Activated gamma-delta T cell (primary cell): ENCODE results near the gene LRRC40.
"Not testable (repeated sequence)": the region's sequence is repeated elsewhere in the genome, so short reads cannot be mapped to it uniquely, and the experiment has no call there.

ENCODE experiments used
- DNase-seq: peaks from one replicate; lab custom pipeline; 2025; lab: John Stamatoyannopoulos, UW

Gene LRRC40

GRCh38 chr1:70202173-70202758 is 3.1 kb downstream of the LRRC40 start:
- no peak for DNase-seq

DNA sequence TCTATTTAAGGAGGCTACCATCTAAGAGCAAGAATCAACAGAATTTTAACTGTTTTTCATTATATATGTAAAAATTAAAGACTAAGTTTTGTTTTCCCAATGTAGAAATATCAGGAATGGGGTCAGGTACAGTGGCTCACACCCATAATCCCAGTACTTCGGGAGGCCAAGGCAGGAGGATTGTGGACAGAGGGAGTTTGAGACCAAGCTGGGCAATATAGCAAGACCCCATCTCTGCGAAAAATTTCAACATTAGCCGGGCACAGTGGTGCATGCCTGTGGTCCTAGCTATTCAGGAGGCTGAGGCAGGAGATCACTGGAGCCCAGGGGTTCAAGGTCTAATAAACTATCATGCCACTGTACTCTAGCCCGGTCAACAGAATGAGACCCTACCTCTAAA is 5.3 kb downstream of the LRRC40 start:
- no peak for DNase-seq

DNA sequence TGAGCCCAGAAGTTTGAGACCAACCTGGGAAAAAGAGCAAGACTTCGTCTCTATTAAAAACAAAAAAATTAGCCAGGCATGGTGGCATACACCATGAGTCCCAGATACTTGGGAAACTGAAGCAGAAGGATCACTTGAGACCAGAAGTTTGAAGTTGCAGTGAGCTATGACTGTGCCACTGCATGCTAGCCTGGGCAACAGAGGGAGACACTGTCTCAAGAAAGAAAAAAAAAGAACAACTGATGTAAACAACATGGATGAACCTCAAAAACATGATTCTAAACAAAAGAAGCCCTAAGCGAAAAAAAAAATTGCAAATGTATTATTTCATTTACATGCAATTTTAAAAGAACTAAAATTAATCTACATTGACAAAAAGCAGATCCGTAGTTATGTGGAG is 9.0 kb downstream of the LRRC40 start:
- DNase-seq, result no peak

- DNase-seq, result no peak
These were observed 10.0 kb downstream of the LRRC40 start for GRCh38 chr1:70195342-70195741.

GRCh38 chr1:70194601-70195000 is 10.8 kb downstream of the LRRC40 start:
- DNase-seq, result no peak

DNA sequence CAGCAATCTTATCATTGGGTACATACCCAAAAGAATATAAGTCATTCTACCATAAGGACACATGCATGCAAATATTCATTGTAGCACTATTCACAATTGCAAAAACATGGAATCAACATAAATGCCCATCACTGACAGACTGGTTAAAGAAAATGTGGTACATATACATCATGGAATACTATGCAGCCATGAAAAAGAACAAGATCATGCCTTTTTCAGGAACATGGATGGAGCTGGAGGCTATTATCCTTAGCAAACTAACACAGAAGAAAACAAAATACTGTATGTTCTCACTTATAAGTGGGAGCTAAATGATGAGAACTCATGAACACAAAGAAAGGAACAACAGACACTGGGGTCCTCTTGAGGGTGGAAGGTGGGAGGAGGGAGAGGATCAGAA is 12.9 kb downstream of the LRRC40 start:
- DNase-seq, result not testable (repeated sequence)

GRCh38 chr1:70190180-70190579 is 15.2 kb downstream of the LRRC40 start:
- no peak for DNase-seq

- DNase-seq, result no peak
These were observed 16.9 kb downstream of the LRRC40 start for GRCh38 chr1:70188522-70188921.

- DNase-seq, result not testable (repeated sequence)
These were observed 20.2 kb downstream of the LRRC40 start for GRCh38 chr1:70185181-70185580.

DNA sequence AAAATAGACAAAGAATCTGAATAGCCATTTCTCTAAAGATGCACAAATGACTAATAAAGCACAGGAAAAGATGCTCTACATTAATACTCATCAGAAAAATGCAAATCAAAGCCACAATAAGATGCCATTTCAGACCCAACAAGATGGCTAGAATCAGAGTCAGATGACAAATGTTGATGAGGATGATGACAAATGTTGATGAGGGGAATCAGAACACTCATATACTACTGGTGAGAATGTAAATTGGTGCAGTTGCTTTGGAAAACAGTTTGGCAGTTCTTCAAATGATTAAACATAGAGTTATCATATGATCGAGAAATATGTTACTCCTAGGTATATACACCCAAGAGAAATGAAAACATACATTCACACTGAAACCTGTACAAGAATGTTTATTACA is 33.9 kb downstream of the LRRC40 start:
- no peak for DNase-seq

DNA sequence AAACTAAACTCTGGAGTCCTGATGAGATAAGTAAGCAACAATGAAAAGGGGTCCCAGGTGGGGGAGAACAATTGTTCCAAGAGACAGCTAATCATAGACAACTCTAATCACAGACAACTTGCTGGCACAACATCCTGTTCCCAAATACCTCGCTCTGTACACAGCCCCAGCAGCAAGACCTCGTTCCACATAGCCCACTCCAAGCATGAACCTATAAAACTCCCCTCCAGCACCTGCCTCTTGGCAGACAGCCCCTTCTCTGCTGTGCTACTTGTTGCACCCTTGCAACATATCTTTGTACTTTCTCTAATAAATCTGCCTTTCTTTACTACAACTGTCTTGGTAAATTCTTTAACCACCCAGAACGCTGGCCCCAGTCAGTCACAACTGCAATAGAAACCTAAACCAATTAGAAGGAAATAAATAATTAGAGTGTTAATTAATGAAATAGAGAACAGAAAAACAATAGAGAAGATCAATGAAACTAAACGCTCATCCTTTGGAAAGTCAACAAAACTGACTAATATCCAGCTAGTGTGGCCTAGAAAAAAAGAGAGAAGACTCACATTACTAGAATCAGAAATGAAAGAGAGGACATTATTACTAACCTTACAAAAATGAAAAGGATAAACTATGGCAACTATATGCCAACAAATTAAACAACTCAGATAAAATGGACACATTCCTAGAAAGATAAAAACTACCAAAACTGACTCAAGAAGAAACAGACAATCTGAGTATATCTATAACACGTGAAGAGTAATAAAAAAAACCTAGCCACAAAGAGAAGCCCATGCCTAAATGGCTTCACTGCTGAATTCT is 36.1 kb downstream of the LRRC40 start:
- DNase-seq, result no peak

DNA sequence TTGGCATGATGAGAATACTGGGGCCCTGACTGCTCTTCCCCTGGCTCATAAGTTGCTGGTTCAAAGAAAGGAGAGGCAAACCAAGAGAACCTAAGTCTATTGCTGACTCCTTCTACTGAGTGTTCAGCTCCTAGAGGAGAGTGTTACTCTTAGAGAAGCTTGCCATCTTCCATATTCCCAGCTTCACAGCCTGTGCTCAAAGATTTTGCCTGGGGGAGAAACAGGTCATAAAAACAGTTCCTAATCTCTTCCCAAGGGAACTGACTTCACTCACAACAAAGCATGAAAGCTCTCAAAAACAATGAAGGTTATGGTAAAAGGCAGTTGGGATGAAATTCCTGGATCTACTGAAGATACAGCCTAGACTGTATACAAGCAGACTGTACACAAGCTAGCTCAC is 37.1 kb downstream of the LRRC40 start:
- DNase-seq, result no peak

DNA sequence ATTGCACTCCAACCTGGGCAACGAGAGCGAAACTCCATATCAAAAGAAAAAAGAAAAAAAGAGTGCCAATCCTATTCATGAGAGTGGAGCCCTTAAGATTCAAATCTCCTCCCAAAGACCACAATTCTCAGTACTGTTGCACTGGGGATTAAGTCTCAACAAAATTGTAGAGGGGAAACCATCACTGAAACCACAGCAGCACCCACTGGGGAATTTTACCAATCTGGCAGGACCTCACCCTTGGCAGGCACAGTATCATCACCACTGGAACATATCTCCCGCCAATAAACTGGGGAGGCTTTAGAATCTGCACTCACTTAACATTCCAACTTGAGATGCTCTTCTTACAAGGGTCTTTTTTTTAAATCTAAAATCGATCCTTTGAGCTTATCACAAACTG is 41.0 kb downstream of the LRRC40 start:
- no peak for DNase-seq

- no peak for DNase-seq
These were observed 48.8 kb downstream of the LRRC40 start for GRCh38 chr1:70156529-70157120.

- DNase-seq, result no peak
These were observed 51.6 kb downstream of the LRRC40 start for GRCh38 chr1:70153739-70154138.

DNA sequence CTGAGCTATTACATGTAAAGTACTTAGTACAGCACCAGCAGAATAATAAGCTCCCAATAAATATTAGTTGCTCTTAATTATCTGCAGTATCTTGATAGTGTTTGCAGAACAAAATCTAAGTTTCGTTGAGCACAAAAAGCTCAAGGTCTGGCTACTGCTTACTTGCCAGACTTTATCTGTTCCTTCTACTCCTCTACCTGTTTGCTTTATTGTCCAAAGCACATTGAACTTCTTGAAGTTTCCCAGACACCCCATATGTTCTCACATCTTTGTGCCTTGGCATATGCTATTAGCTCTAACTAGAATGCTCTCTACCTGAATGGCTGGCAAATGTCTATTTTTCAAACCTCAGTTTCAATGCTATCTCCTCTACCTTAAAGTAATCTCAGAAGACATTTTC is 54.9 kb downstream of the LRRC40 start:
- no peak for DNase-seq

DNA sequence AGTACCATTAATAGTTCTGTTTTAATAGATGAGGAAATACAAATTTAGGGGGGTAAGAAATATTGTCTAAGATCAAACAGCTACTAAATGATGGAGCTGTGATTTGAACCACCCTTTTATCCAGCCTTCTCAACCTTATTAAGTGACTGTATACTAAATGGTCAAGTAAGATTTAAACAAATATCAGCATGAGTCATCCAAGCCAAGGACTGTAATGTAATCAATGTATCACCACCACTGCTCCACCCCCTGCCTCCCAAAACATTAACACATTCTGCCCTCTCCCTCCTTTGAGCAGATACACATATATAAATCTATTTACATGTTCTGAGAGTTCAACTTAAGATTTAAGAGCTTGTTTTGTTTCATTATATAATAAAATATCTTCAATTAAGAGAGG is 58.9 kb downstream of the LRRC40 start:
- no peak for DNase-seq

GRCh38 chr1:70143048-70143659 is 62.2 kb downstream of the LRRC40 start:
- DNase-seq, result no peak

GRCh38 chr1:70142075-70142474 is 63.3 kb downstream of the LRRC40 start:
- DNase-seq, result no peak

- no peak for DNase-seq
These were observed 64.5 kb downstream of the LRRC40 start for GRCh38 chr1:70140894-70141293.

DNA sequence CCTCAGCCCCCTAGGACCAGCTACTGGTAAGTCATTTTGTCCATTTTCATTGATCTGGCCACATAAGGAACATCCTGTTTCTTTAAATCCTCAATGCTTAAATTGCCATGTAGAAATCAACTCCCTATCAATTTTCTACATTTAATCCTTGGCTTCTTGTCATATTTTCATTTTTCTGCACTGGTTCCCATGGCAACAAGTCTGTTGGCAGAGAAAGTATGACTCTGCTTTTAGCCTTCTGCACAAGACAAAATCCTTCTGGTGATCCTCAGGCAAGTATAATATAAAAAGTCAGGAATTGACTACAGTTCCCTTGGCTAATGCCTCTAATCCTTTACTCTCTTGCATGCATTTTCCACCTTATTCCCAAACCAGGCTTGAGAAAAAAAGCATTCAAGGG is 65.0 kb downstream of the LRRC40 start:
- DNase-seq, result no peak

GRCh38 chr1:70134148-70134547 is 71.2 kb downstream of the LRRC40 start:
- DNase-seq, result no peak

GRCh38 chr1:70117046-70117445 is 88.3 kb downstream of the LRRC40 start:
- no peak for DNase-seq
